ENCODE data around the gene MTMR10. TPM values are rescaled to one million over a fixed set of nuclear protein-coding genes. Genes with fewer than 3 reads are reported as not detected.

Gene MTMR10
- total RNA-seq, 1 experiment from 2014 or later: 18.9 TPM

Small RNAs within 50 kb of the gene (small RNA-seq; reads per million reads assigned to genes)
- 0 reads per million in 2 experiments for gene RNU6-466P

Other genes starting within 250 kb of the MTMR10 start
- gene FAN1, start 87.7 kb downstream of the MTMR10 start, total RNA-seq (2014; rRNA removed; shearing (Covaris generic)): 13.3 and 16.3 TPM in 2 replicates
- not detected in 2 replicates for gene TRPM1, start 110.1 kb upstream of the MTMR10 start, total RNA-seq (2014; rRNA removed; shearing (Covaris generic))

Data from NCI-H460 (cell line).